Kidney capillary endothelial cell (primary cell): ENCODE results near the gene A3GALT2.
A peak's percentile ranks its signal among the peaks of the same experiment; 100 is the strongest.
"Not testable (repeated sequence)": the region's sequence is repeated elsewhere in the genome, so short reads cannot be mapped to it uniquely, and the experiment has no call there.

Experiments
- DNase-seq: peaks from one replicate; pipeline ENCODE4 v3.0.0-alpha.2; 2018; ENCODE audit warnings: low spot score

The A3GALT2 gene

GRCh38 chr1:33294071-33295010, 26.6 kb downstream of the A3GALT2 start:
- DNase-seq: no peak

GRCh38 chr1:33292726-33293340, 28.1 kb downstream of the A3GALT2 start:
- DNase-seq: no peak

GRCh38 chr1:33290615-33291014, 30.3 kb downstream of the A3GALT2 start:
- not testable (repeated sequence) for DNase-seq

GRCh38 chr1:33289858-33290154, 31.1 kb downstream of the A3GALT2 start:
- no peak for DNase-seq

- no peak for DNase-seq
Observed at GRCh38 chr1:33288976-33289857, 31.7 kb downstream of the A3GALT2 start.

GRCh38 chr1:33287317-33287716, 33.6 kb downstream of the A3GALT2 start:
- DNase-seq: peak; percentile 58

GRCh38 chr1:33286451-33287185, 34.3 kb downstream of the A3GALT2 start:
- no peak for DNase-seq

- no peak for DNase-seq
Observed at GRCh38 chr1:33284049-33284448, 36.8 kb downstream of the A3GALT2 start.

GRCh38 chr1:33282791-33283190, 38.1 kb downstream of the A3GALT2 start:
- no peak for DNase-seq

GRCh38 chr1:33281554-33282303, 39.2 kb downstream of the A3GALT2 start:
- no peak for DNase-seq

- DNase-seq: no peak
Observed at GRCh38 chr1:33280091-33280661, 40.7 kb downstream of the A3GALT2 start.

- no peak for DNase-seq
Observed at GRCh38 chr1:33277488-33278084, 43.3 kb downstream of the A3GALT2 start.

GRCh38 chr1:33276573-33277298, 44.2 kb downstream of the A3GALT2 start:
- DNase-seq: no peak

- DNase-seq: no peak
Observed at GRCh38 chr1:33275706-33276572, 45.0 kb downstream of the A3GALT2 start.

GRCh38 chr1:33275195-33275594, 45.7 kb downstream of the A3GALT2 start:
- DNase-seq: no peak

GRCh38 chr1:33274446-33274845, 46.5 kb downstream of the A3GALT2 start:
- no peak for DNase-seq

GRCh38 chr1:33273961-33274371, 46.9 kb downstream of the A3GALT2 start:
- no peak for DNase-seq

GRCh38 chr1:33273406-33273805, 47.5 kb downstream of the A3GALT2 start:
- no peak for DNase-seq

GRCh38 chr1:33272930-33273329, 48.0 kb downstream of the A3GALT2 start:
- DNase-seq: no peak
